ENCODE data around the gene PTPRM.
A peak's percentile ranks its signal among the peaks of the same experiment; 100 is the strongest.

Gene PTPRM

GRCh38 chr18:7567474-7568425 lies 634 bp downstream of the PTPRM start:
- DNase-seq: peak; percentile 11

GRCh38 chr18:7568426-7568825 lies 1.3 kb downstream of the PTPRM start:
- peak; percentile 8 for DNase-seq

GRCh38 chr18:7571626-7572025 lies 4.5 kb downstream of the PTPRM start:
- DNase-seq: no peak

GRCh38 chr18:7572822-7573221 lies 5.7 kb downstream of the PTPRM start:
- DNase-seq: no peak

- DNase-seq: no peak
Observed at GRCh38 chr18:7575465-7576028, 8.4 kb downstream of the PTPRM start.

GRCh38 chr18:7576077-7576476 lies 9.0 kb downstream of the PTPRM start:
- no peak for DNase-seq

- no peak for DNase-seq
Observed at GRCh38 chr18:7576685-7577084, 9.6 kb downstream of the PTPRM start.

GRCh38 chr18:7577706-7578105 lies 10.6 kb downstream of the PTPRM start:
- DNase-seq: no peak

- DNase-seq: no peak
Observed at GRCh38 chr18:7579176-7579917, 12.2 kb downstream of the PTPRM start.

GRCh38 chr18:7579918-7580542 lies 12.9 kb downstream of the PTPRM start:
- DNase-seq: no peak

GRCh38 chr18:7584646-7585275 lies 17.6 kb downstream of the PTPRM start:
- no peak for DNase-seq

- DNase-seq: no peak
Observed at GRCh38 chr18:7585276-7585670, 18.2 kb downstream of the PTPRM start.

- DNase-seq: no peak
Observed at GRCh38 chr18:7586379-7586778, 19.3 kb downstream of the PTPRM start.

- DNase-seq: no peak
Observed at GRCh38 chr18:7590826-7591560, 23.9 kb downstream of the PTPRM start.

GRCh38 chr18:7592305-7593071 lies 25.4 kb downstream of the PTPRM start:
- DNase-seq: no peak

- DNase-seq: no peak
Observed at GRCh38 chr18:7593218-7593819, 26.2 kb downstream of the PTPRM start.

- no peak for DNase-seq
Observed at GRCh38 chr18:7596147-7596546, 29.0 kb downstream of the PTPRM start.

GRCh38 chr18:7597500-7597899 lies 30.4 kb downstream of the PTPRM start:
- DNase-seq: no peak

- DNase-seq: no peak
Observed at GRCh38 chr18:7598167-7599047, 31.3 kb downstream of the PTPRM start.

GRCh38 chr18:7600036-7600435 lies 32.9 kb downstream of the PTPRM start:
- DNase-seq: no peak
